Activated CD8-positive, alpha-beta memory T cell treated with anti-CD3 and anti-CD28 coated beads for 48 hours (primary cell): ENCODE measurements around the gene SMIM44.
A peak's percentile ranks its signal among the peaks of the same experiment; 100 is the strongest.
"Not testable (repeated sequence)": the region's sequence is repeated elsewhere in the genome, so short reads cannot be mapped to it uniquely, and the experiment has no call there.

Experiments
- DNase-seq, 3 experiments: peaks; one replicate each; pipeline ENCODE4 v3.0.0-alpha.2; 2020; ENCODE audit warnings: low read depth in 2 of 3, low spot score in 2 of 3

SMIM44 gene

GRCh38 chr19:3518255-3518654 lies 35.0 kb upstream of the SMIM44 start:
- DNase-seq: no peak

DNA sequence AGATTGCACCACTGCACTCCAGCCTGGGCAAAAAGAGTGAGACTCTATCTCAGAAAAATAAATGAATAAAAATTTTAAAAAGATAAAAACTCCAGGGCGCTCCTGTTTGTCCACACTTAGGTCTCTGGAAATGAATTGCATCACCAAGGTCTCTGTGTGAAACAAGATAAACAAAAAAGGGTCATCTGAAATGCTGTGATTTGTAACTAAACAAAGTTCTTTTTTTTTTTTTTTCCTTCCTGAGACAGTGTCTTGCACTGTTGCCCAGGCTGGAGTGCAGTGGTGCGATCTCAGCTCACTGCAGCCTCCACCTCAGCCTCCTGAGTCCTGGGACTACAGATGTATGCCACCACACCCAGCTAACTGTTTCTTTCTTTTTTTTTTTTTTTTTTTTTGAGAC lies 34.4 kb upstream of the SMIM44 start:
- no peak for DNase-seq

DNA sequence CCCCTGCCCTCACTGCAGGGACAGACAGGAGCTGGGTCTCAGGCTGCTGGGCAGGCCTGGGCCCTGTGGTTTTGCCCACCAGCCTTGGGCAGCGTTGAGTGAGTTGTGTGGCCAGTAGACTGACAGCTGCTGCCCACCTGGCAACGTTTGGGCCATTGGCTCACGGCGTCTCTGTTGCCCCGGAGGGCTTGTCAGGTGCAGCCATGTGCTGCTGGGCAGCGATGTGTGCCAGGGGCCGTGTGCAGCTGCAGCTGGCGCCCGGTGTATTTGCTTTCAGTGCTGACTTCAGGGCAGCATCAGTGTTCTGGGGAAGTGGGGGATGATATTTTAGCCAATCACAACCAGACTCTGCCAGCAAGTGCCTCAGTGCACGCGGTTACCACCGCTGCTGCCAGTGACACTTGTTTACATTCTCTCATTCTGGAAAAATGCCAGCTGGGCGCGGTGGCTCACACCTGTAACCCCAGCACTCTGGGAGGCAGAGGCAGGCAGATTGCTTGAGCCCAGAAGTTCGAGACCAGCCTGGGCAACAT lies 33.5 kb upstream of the SMIM44 start:
- no peak for DNase-seq

GRCh38 chr19:3515891-3516422 lies 32.7 kb upstream of the SMIM44 start:
- DNase-seq: no peak

DNA sequence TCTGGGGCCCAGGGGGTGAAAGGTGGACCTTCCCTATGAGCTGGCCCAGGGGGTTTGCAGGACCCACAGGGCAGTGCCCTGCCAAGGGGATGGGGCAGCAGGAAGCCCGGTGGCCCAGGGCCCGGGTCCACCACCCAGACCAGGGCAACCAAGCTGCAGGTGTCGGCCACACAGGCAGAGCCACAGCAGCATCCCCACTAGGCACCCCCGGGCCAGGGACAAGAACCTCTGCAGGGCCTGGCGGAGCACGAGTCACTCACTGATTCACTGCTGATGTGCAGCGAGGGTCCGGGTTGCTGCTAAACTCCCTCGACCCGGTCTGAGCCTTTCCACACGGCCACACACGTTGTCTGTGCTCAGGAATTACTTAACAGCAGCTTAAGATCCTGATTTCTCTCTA lies 31.7 kb upstream of the SMIM44 start:
- no peak for DNase-seq

DNA sequence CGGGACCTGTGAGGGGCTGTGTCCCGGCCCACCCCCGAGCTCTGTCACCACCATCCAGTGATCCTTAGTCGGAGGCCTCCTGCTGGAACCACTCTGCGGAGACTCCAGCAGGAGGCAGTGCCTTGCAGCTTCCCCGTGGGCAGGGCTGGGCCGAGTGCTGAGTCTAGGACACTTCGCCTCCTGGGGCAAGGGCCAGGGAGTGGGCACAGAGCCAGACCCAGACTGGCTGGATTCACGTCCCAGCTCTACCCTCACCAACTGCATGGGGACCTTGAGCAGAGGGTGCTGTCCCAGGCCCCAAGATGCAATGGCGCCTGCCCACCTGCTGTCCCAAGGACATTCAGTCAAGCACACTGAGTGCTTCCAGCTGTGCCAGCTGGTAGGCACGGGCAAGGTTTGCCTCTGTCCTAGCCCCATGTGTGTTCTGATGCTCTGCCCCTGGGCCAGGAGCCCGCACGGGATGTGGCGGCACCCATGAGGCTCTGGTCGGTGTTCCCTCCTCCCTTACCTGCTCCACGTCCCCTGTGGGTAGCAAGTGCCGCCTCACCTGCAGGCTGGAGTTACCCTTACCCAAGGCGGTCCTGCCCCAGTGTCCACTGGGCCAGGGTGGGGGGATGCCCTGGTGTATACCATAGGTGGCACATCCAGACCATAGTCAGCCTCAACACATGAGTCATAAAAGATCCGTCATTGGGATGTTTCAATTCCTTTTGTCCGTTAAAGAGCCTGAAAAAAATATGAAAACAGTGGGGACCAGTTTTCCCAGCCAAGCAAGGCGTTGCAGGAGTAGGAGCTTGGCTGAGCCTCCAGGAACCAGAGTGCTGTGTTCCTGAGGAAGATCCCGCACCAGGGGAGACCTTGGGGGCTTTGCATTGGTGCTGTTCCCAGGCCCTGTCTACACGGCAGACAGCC lies 30.2 kb upstream of the SMIM44 start:
- DNase-seq: no peak

GRCh38 chr19:3512562-3513228 lies 29.5 kb upstream of the SMIM44 start:
- no peak for DNase-seq

GRCh38 chr19:3511506-3512251 lies 28.4 kb upstream of the SMIM44 start:
- no peak for DNase-seq

DNA sequence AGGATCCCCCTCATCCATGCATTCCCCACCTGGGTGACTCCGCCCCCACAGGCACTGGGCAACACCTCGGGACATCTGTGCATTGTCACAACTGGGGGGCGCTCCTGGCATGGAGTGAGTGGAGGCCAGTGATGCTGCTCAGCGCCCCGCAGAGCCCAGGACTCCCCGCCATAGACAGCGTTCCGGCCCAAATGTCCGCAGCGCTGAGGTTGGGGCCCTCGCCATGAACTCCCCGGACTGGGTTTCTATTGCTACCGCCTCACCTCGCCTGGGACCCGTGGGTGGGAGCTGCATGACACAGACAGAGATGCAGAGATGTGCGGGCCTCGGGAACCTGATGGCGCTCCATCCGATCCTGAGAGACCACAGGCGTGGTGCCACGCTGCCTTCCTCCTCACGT lies 27.5 kb upstream of the SMIM44 start:
- no peak for DNase-seq

DNA sequence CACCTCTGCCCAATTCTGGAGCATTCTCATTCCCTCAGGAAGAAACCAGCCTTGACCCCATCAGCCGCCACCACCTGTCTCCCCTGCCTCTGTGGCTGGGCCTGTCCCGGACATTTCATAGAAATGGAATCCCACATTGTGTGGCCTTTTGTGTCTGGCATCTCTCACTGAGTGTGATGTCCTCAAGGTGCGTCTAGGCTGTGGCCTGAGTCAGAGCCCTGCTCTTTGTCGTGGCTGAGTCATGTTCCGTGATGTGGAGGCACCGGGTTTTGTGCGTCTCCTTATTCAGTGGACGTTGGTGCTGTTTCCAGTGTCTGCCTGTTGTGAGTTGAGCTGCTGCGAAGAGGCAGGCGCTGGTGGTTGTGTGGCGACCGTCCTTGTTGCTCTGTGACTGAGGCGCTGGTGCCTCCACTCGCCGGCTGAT lies 26.3 kb upstream of the SMIM44 start:
- DNase-seq: no peak

DNA sequence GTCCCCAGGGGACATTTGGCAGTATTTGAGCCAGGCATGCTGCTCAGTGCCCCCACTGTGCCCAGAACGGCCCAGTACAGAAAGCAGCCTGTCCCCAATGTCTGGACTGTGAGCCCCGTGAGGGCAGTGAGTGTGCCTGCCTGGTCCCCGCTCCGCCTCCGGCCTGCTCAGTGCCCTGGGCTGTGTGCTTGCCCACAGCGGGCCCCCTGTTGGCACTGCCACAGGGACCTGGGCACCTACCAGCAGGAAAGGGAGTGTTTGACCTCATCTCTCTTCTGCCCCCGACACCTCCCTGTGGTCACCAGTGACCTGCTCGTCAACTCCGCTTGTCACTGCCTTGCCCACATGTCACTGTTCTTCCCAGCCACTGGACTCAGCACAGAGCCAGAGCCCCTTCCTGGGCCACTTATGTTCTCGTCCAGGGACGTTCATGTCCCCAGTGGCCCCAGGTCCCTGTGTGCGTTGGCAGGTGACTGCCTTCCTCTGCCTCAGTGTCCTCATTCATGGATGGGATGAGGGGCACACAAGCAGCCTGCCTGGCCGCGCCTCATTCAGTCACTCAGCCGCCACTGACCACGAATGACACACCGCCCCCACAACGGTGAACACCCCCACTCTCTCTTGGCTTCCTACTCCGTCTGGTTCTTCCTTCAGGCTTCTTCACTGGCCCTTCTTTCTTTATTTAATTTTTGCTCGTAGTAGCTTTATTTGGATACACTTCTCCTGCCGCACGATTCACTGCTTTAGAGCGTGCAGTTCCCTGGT lies 25.7 kb upstream of the SMIM44 start:
- DNase-seq: no peak

DNA sequence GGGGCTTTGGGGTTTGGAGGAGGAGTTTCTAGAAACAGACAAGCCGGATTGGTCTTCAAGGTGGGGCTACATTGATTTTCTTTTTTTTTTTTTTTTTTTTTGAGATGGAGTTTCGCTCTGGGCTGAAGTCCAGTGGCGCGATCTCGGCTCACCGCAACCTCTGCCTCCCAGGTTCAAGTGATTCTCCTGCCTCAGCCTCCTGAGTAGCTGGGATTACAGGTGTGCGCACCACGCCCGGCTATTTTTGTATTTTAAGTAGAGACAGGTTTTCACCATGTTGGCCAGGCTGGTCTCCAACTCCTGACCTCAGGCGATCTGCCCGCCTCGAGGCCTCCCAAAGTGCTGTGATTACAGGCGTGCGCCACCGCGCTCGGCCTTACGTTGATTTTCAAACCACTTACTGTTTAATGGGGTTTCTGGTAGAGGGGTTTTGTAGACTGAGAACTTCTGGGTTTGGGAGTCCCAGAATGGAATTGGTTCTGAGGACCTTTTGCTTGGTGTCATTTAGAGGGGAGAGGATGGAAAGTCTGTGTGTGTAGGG lies 24.9 kb upstream of the SMIM44 start:
- not testable (repeated sequence) for DNase-seq

DNA sequence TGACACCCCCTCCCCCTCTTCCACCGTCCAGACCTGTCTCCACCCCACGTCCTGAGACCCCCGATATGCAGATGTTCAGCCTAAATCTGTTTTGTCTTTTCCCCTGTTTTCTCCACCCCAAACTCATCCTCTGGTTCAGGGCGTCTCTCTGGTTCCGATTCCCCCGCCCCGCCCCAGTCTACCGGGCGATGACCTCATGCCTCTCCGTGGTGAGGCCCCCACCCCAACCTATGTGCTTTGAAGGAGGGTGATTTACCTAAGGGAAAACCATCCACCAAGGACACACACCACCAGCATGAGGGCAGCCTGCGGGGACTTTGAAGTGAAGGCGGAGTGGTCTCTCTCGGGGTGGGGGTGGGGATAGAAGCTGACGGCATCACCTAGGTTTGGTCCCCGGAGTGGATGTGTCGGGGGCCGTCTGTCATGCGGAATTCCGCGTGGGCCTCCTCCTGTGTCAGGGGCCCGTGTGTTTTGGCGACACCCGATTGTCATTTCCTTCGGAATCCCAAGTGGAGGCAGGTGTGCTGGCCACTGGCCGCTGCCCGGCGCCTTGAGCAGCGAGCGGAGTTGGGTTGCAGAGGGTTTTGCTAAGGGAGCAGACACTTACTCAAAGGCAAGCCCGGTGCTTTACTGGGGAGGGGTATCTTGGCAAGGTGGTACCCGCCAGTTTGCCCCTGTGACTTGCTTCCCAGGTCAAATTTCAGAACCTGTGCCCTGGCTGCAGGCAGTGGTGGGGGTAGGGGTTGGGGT lies 24.3 kb upstream of the SMIM44 start:
- no peak for DNase-seq

DNA sequence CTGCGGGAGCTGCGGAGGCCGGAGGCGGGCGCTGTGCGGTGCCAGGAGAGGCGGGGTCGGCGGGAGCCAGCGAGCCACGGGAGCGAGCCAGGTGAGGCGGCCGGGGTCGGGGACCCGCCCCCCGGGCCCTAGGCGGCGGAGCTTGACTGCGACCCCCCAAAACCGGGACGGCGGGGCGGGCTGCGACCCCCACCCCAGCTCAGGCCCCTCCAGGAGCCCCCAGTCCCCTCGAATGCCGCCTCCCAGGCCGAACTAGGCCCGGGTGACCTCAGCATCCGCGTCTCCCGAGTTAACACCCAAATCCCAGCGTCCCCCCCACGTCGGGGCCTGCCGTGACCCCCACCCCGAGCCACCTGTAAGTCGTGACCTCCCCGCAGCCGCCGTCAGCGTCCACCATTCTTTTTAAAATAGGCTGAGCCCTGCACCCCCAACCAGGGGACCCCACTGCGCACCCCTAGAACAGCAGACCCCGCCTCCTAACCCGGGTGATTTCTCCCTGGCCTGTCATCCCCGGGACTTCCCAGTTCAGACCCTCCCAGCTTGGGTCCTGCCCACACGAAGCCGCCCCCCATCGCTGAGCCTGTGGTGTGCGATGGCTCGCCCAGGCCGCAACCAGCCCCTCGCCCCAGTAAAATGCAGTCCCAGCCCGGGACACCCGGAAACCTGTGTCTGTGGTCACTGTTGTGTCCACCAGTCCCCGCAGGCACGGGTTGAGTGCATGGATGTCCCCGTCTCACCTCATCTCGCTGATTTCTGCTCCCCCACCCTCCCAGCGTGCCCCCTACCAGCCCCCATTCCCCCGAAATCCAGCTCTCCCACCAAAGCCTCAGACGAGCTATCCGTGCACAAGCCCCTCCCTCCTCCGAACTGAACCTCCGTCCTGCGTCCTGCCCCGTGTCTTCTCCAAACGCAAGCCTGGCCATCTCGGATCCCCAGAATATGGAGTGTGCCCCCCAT lies 23.4 kb upstream of the SMIM44 start:
- DNase-seq: no peak

- peak; percentile 97 to 100 (median 98) for DNase-seq
Observed at GRCh38 chr19:3505598-3506383, 22.6 kb upstream of the SMIM44 start, which contains the start of gene FZR1. FZR1 (plus strand) TSS chr19:3506311; CDS start chr19:3522990, 16,679 bp downstream.

DNA sequence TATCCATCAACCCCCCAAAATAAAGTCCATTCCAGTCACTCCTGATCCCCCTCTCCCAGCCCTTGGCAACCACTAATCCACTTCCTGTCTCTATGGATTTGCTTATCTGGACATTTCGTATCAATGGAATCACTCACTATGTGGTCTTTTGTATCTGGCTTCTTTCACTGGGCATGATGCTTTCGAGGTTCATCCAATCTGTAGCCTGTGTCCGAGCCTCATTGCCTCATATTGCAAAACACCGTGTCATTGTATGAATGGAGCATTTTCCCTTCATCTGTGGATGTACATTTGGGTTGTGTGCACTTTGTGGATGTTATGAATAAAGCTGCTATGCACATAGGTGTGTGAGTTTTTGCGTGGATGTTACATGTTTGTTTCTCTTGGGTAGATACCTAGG lies 21.5 kb upstream of the SMIM44 start:
- no peak for DNase-seq

DNA sequence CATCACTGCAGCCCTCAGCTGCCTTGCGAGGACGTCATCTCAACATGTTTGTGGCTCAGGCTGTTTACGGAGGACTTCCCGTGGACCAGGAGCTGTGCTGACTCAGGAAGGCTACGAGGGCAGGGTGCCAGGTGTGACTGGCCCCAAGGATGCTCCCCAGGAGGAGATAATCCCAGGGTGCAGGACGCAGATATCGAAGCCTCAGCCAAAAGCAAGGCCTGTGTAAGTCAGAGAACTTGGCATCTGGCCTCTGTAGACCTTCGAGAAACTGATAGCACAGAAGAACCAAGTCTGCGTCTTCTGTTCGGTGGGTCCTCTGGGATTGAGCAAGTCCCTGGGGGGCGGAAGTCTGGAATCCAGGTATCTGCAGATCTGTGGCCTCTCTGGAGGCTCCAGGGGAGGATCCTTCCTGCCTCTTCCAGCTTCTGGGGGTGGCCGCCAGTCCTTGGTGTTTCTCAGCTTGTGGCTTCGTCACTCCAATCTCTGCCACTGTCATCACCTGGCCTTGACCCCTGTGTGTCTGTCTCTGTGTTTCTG lies 19.9 kb upstream of the SMIM44 start:
- DNase-seq: no peak
